Ascending aorta (tissue), 2 donors: ENCODE results near the gene C17orf78. TPM values are rescaled to one million over a fixed set of nuclear protein-coding genes. Genes with fewer than 3 reads are reported as not detected.
"Not testable (repeated sequence)": the region's sequence is repeated elsewhere in the genome, so short reads cannot be mapped to it uniquely, and the experiment has no call there.

Experiments
- DNase-seq, 2 donors: peaks; one replicate each; pipeline ENCODE4 v3.0.0-alpha.2; 2019; ENCODE audit warnings: low spot score in 2 of 2
- H3K27ac ChIP-seq, 2 donors: fragments of 200-600 bp; sonication (generic); one replicate each; pipeline ENCODE4 v1.5.1; 2016 to 2017; ENCODE audit warnings: mild to moderate bottlenecking in 1 of 2
- H3K27me3 ChIP-seq: fragments of 200-600 bp; sonication (generic); one replicate; pipeline ENCODE4 v1.5.1; 2017
- H3K36me3 ChIP-seq, 2 donors: fragments of 200-600 bp; sonication (generic); one replicate each; pipeline ENCODE4 v1.5.1; 2016
- H3K4me1 ChIP-seq, 2 donors: fragments of 200-600 bp; sonication (generic); one replicate each; pipeline ENCODE4 v1.5.1; 2016 to 2017; ENCODE audit warnings: mild to moderate bottlenecking in 1 of 2
- H3K4me3 ChIP-seq, 2 donors: fragments of 200-600 bp; sonication (generic); one replicate each; pipeline ENCODE4 v1.5.1; 2016 to 2017; ENCODE audit warnings: mild to moderate bottlenecking in 1 of 2
- H3K9me3 ChIP-seq, 2 donors: fragments of 200-600 bp; sonication (generic); one replicate each; pipeline ENCODE4 v1.5.1; 2016
- intact Hi-C: fragments of 100-400 bp; cut with DNase I; formaldehyde crosslinking; loops from one replicate; pipeline ENCODE4 v1.15.1; 2023
- total RNA-seq: library from RNA; depleted of rRNA; stranded (reverse); fragments of >200 nt; gene quantifications from one replicate; pipeline ENCODE4 v1.1.0, GENCODE V29; 2016
- TF ChIP-seq, protein P1 (sequence below), 3 experiments: fragments of 200-600 bp in 2 of 3; fragments of 450-650 bp in 1 of 3; sonication (generic) in 2 of 3; IDR thresholded peaks; one replicate each; pipeline ENCODE4 v1.5.1; 2016 to 2019; ENCODE audit warnings: antibody characterized with exemption in 3 of 3, mild to moderate bottlenecking in 1 of 3, moderate library complexity in 1 of 3

Gene C17orf78
- total RNA-seq, 1 donor from 2014 or later, result not detected

DNA sequence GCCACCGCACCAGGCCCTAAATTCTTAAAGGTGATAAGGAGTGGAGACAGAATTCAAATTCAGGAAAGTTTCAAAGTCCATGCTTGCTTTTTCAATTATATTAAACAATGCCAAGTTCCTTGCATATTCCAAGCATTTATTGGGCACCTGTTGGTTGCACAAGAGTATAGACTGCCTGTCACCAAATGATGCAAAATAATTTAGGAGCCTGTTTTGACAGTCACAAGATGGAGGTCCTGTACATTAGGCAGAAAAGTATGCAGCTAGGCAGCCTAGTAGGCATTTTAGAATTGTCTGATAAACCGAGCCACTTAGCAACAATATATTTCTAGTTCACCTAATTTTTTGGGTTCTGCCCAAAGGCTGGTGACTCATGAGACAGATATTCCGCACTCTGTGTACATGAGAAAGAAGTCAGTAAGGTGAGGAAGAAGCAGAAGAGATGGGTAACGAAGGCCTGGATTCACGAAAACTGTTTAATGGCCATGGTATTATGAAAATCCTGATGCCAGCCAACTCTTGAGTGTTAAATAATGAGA is 23.5 kb downstream of the C17orf78 start:
- no peak for DNase-seq
- Histone ChIP-seq H3K4me3 (no peak overlapping the region), H3K9me3 (no peaks in the 10 kb centered on the region), H3K27ac (no peak overlapping the region), H3K36me3 (no peaks in the 10 kb centered on the region), H3K4me1 (no peaks in the 10 kb centered on the region), H3K27me3 (no peaks in the 10 kb centered on the region)
- intact Hi-C loops, result no loop called here
- TF ChIP-seq, protein P1, sequence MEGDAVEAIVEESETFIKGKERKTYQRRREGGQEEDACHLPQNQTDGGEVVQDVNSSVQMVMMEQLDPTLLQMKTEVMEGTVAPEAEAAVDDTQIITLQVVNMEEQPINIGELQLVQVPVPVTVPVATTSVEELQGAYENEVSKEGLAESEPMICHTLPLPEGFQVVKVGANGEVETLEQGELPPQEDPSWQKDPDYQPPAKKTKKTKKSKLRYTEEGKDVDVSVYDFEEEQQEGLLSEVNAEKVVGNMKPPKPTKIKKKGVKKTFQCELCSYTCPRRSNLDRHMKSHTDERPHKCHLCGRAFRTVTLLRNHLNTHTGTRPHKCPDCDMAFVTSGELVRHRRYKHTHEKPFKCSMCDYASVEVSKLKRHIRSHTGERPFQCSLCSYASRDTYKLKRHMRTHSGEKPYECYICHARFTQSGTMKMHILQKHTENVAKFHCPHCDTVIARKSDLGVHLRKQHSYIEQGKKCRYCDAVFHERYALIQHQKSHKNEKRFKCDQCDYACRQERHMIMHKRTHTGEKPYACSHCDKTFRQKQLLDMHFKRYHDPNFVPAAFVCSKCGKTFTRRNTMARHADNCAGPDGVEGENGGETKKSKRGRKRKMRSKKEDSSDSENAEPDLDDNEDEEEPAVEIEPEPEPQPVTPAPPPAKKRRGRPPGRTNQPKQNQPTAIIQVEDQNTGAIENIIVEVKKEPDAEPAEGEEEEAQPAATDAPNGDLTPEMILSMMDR (IDR thresholded peaks at IDR 0.05), result no peak

DNA sequence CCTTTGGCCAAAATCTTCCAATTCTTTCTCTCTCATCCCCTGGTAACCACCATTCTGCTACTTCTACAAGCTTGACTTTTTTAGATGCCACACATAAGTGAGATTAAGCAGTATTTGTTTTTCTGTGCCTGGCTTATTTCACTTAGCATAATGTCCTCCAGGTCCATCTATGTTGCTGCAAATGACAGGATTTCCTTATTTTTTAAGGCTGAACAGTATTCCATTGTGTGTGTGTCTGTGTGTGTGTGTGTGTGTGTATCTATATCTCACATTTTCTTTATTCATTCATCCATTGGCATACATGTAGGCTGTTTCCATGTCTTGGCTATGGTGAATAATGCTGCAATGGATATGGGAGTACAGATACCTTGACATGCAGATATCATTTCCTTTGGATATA is 24.7 kb downstream of the C17orf78 start:
- intact Hi-C loops, result no loop called here
- Histone ChIP-seq H3K36me3 (no peaks in the 10 kb centered on the region), H3K4me3 (no peak overlapping the region), H3K4me1 (peaks cover 0 to 10% of the 10 kb centered on the region in 2 donors), H3K27me3 (no peaks in the 10 kb centered on the region), H3K27ac (no peak overlapping the region), H3K9me3 (no peaks in the 10 kb centered on the region)
- DNase-seq, result no peak
- TF ChIP-seq, protein P1 (IDR thresholded peaks at IDR 0.05), result no peak

DNA sequence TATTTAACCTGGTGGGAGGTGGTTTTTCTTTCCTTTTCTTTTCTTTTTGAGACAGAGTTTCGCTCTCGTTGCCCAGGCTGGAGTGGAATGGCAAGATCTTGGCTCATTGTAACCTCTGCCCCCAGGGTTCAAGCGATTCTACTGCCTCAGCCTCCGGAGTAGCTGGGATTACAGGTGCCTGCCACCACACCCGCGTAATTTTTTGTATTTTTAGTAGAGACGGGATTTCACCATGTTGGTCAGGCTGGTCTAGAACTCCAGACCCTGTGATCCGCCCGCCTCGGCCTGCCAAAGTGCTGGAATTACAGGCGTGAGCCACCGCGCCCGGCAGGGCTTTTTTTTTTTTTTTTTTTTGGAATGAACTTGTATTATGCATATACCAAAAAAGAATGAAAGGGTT is 29.7 kb downstream of the C17orf78 start:
- H3K27ac ChIP-seq, result peak overlapping the region in 1 of 2 donors; percentile 36
- H3K27me3 ChIP-seq, result not testable (repeated sequence)
- intact Hi-C loops, result loop anchor here (5.0 kb wide), 1 partner anchor 803 kb away; the partner anchor contains the start of gene MRM1

DNA sequence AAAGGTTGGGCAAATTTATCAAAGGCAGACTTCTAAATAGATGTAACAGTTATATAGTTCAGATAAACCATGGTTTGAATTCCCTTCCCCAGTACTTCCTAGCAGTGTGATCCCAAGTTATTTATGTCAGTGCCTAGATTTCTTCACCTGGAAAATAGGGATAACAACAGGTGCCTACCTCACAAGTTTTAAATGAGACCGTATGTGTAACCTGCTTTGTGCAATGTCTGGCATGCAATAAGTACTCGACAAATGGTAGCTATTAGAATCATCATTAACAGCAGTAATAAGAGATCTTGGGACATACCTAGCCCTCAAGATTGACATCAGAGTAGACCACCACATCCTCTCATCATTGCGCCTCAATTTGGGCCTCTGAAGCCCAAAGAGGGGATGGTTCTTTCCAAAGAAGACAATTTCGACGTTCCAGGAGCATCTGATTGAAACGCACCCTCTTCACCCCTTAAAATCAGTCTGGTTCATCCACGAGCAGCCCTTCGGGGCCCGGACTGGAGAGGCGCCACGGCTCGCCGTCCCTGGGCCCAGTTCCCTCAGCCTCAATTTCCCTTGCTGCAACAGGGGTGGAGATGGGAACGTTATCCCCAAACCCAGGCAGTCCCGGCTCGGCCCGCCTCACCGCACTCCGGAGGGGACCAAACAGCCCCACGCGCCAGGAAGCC is 30.3 kb downstream of the C17orf78 start:
- Histone ChIP-seq H3K9me3 (no peaks in the 10 kb centered on the region), H3K4me3 (peak overlapping the region; percentile 72 to 95), H3K27me3 (no peaks in the 10 kb centered on the region), H3K36me3 (peaks cover 1 to 2% of the 10 kb centered on the region in 2 donors), H3K4me1 (peaks cover 0 to 16% of the 10 kb centered on the region in 2 donors), H3K27ac (peak overlapping the region; percentile 90 to 94)
- TF ChIP-seq, protein P1 (IDR thresholded peaks at IDR 0.05), result no peak
- DNase-seq, result no peak
- intact Hi-C loops, result loop anchor here (2.0 to 5.0 kb wide), 3 partner anchors 83 to 804 kb away; partner anchors contain the start of genes DUSP14, MRM1 and SYNRG

More for the DNA sequence above, 29.7 kb downstream of the C17orf78 start:
- not testable (repeated sequence) for H3K36me3 ChIP-seq, H3K9me3 ChIP-seq, DNase-seq
- H3K4me1 ChIP-seq, result peaks cover 0 to 16% of the 10 kb centered on the region in 2 donors
- H3K4me3 ChIP-seq, result peak overlapping the region; percentile 72 to 95

DNA sequence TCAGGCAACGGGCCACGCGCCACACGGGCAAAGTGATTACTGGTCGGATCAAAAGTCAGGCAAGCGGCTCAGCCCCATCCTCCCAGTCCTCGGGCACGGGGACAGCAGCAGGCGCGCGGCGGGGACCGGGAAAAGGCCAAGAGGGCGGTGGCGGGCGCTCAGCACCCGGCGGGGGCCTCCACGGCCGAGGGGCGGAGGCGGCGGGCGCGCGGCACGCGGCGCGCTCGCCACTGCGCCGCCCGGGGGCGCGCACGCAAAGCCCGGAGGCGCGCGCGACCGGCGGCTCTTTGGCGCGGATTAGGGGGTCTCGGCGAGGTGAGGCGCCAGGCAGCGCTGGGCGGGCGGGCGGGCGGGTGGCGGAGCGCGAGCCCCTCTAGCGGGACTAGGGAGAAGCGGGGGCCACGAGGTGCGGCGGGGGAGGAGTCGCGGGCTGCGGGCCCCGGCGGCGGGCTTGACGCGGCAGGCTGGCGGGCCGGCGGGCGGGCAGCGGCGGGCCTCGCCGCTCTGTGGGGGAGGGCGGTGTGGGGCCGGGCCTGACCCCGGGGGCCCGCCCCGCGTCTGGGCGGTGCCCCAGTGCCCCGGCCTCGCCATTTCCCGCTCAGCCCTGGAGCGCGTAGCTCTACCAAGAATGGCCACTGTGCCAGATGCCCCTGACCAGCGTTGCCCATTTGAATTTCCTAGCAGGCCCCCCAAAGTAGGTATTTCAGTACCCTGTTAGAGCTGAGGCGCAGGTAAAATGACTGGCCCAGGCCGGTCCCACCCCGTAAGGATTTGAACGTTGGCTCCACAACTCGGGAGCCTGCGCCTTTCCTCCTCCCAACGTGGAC is 31.1 kb downstream of the C17orf78 start, which contains the start of the genes ACACA and TADA2A:
Gene ACACA, minus strand, starts transcription at position 202 of the 827 bp plus-strand sequence. CDS start 537 bp downstream, outside the sequence.
Gene TADA2A, plus strand, starts transcription at position 252 of the 827 bp plus-strand sequence. CDS start 4,480 bp downstream, outside the sequence.
- DNase-seq, result peak; percentile 22 to 88
- Histone ChIP-seq H3K27me3 (no peaks in the 10 kb centered on the region), H3K4me1 (peaks cover 0 to 16% of the 10 kb centered on the region in 2 donors), H3K27ac (peak within 1 kb of the TSS; percentile 90 to 94), H3K9me3 (no peaks in the 10 kb centered on the region), H3K4me3 (peak within 1 kb of the TSS; percentile 72 to 95), H3K36me3 (peaks cover 9% of the 10 kb centered on the region in 2 donors)
- intact Hi-C loops, result loop anchor here (1.0 to 5.0 kb wide), 4 partner anchors 48 to 805 kb away; partner anchors contain the start of genes DUSP14, MRM1 and SYNRG
- TF ChIP-seq, protein P1 (IDR thresholded peaks at IDR 0.05), result peak in 1 of 3 experiments; percentile 22

DNA sequence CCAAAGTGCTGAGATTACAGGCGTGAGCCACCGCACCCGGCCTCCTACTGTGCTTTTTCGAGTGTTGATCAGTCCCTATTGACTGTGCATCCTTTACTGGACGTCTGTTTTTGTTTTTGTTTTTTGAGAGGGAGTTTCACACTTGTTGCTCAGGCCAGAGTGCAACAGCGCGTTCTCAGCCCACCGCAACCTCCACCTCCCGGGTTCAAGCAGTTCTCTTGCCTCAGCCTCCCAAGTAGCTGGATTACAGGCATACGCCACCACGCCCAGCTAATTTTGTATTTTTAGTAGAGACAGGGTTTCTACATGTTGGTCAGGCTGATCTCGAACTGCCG is 32.3 kb downstream of the C17orf78 start:
- Histone ChIP-seq H3K36me3 (peaks cover 11 to 21% of the 10 kb centered on the region in 2 donors), H3K4me1 (peaks cover 0 to 16% of the 10 kb centered on the region in 2 donors), H3K27ac (peak overlapping the region in 1 of 2 donors; percentile 94)
- H3K9me3 ChIP-seq, H3K4me3 ChIP-seq, DNase-seq, H3K27me3 ChIP-seq: not testable (repeated sequence)
- intact Hi-C loops, result loop anchor here (5.0 kb wide), 1 partner anchor 806 kb away; the partner anchor contains the start of gene MRM1
